ENCODE results near the gene RSPO1. TPM values are rescaled to one million over a fixed set of nuclear protein-coding genes. Genes with fewer than 3 reads are reported as not detected.

The RSPO1 gene
- total and polyA plus RNA-seq, 2 of the 13 experiments (the other 11 are each of a cell fraction or from before 2014, with no cell fraction given): not detected

DNA sequence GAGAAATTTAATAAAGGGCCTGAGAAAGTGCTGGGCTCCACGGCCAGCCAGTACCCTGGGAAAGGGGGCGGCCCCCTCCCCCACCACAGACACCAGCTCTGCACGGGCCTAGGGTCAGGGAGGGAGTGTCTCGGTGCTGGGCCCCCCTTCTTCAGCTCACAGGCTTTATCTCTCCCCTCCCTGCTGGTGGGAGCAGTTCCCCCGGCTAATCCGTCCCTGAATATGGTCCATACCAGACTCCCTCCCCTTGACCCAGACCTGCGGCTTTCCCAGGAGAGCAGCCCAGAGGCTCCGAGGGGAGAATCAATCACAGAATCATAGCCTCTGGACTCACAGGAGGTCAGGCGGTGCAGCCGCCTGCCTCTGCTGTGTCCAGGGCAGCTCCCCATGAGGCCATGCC is 26.0 kb upstream of the RSPO1 start:
- no TSS peak for BruUV-seq (replicated peaks)
- 2% methylated on average over 6 of the region's 10 CpGs for WGBS (ENCODE audit: low lambda C conversion rate)
- Histone ChIP-seq H3K36me3 (replicated peaks in 1 of 2; ENCODE audit: control insufficient read depth in 1 of 2, insufficient read depth in 2 of 2, low read length in 2 of 2) (no peaks in the 10 kb centered on the region), H3K4me3 (replicated peaks in 1 of 3; ENCODE audit: insufficient read depth in 1 of 3, low read depth in 2 of 3, low read length in 3 of 3) (no peak overlapping the region), H3K4me2 (ENCODE audit: low read depth, low read length) (no peak overlapping the region), H3K4me1 (ENCODE audit: insufficient read depth, low read length) (peaks cover 21% of the 10 kb centered on the region), H3K9ac (ENCODE audit: insufficient read depth, low read depth, low read length) (no peak overlapping the region), H4K20me1 (ENCODE audit: insufficient read depth, low read length) (no peaks in the 10 kb centered on the region), H3K27ac (ENCODE audit: extremely low read length, insufficient read depth, low read length) (no peak overlapping the region), H3K79me2 (ENCODE audit: insufficient read depth, low read length) (no peaks in the 10 kb centered on the region), H3K9me3 (ENCODE audit: low read length) (no peaks in the 10 kb centered on the region), H2AFZ (ENCODE audit: low read length) (no peak overlapping the region), H3K27me3 (ENCODE audit: control insufficient read depth in 1 of 2, insufficient read depth in 2 of 2, low read length in 2 of 2) (peaks cover 1 to 38% of the 10 kb centered on the region in 2 experiments; a peak in 4 of 5 replicates)
- intact Hi-C loops (cut with micrococcal nuclease; ENCODE audit: unreplicated experiment) (no loop called here), in situ Hi-C loops (cut with HindIII; ENCODE audit: extremely low pct_ligation_motif_present, low pct_unique_long_range_greater_than_20kb) (no loop called here)
- ATAC-seq (peak; percentile 20; the same call in 2 of the 3 replicates), FAIRE-seq (no peak), DNase-seq (ENCODE audit: low spot score) (no peak)
- TF ChIP-seq, protein P1, sequence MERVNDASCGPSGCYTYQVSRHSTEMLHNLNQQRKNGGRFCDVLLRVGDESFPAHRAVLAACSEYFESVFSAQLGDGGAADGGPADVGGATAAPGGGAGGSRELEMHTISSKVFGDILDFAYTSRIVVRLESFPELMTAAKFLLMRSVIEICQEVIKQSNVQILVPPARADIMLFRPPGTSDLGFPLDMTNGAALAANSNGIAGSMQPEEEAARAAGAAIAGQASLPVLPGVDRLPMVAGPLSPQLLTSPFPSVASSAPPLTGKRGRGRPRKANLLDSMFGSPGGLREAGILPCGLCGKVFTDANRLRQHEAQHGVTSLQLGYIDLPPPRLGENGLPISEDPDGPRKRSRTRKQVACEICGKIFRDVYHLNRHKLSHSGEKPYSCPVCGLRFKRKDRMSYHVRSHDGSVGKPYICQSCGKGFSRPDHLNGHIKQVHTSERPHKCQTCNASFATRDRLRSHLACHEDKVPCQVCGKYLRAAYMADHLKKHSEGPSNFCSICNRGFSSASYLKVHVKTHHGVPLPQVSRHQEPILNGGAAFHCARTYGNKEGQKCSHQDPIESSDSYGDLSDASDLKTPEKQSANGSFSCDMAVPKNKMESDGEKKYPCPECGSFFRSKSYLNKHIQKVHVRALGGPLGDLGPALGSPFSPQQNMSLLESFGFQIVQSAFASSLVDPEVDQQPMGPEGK (CRISPR knock-in tag; IDR thresholded peaks at IDR 0.05): no peak
- no peak for TF ChIP-seq RNF2 (conservative IDR thresholded peaks at IDR 0.05; ENCODE audit: low read depth)
- TF ChIP-seq, protein P2, sequence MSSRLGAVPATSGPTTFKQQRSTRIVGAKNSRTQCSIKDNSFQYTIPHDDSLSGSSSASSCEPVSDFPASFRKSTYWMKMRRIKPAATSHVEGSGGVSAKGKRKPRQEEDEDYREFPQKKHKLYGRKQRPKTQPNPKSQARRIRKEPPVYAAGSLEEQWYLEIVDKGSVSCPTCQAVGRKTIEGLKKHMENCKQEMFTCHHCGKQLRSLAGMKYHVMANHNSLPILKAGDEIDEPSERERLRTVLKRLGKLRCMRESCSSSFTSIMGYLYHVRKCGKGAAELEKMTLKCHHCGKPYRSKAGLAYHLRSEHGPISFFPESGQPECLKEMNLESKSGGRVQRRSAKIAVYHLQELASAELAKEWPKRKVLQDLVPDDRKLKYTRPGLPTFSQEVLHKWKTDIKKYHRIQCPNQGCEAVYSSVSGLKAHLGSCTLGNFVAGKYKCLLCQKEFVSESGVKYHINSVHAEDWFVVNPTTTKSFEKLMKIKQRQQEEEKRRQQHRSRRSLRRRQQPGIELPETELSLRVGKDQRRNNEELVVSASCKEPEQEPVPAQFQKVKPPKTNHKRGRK (CRISPR knock-in tag; IDR thresholded peaks at IDR 0.05): no peak
- no peak for TF ChIP-seq HMGA1 (CRISPR knock-in tag; conservative IDR thresholded peaks at IDR 0.05)
- TF ChIP-seq, protein P3, sequence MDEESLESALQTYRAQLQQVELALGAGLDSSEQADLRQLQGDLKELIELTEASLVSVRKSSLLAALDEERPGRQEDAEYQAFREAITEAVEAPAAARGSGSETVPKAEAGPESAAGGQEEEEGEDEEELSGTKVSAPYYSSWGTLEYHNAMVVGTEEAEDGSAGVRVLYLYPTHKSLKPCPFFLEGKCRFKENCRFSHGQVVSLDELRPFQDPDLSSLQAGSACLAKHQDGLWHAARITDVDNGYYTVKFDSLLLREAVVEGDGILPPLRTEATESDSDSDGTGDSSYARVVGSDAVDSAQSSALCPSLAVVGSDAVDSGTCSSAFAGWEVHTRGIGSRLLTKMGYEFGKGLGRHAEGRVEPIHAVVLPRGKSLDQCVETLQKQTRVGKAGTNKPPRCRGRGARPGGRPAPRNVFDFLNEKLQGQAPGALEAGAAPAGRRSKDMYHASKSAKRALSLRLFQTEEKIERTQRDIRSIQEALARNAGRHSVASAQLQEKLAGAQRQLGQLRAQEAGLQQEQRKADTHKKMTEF (CRISPR knock-in tag; IDR thresholded peaks at IDR 0.05): no peak
- no peak for TF ChIP-seq ZNF567 (CRISPR knock-in tag; IDR thresholded peaks at IDR 0.05; ENCODE audit: borderline replicate concordance)
- no peak for TF ChIP-seq HNRNPL (IDR thresholded peaks at IDR 0.05; ENCODE audit: low read depth, low read length)
- ChIA-PET POLR2A (no interaction called here), CTCF (ENCODE audit: low intra/inter-chr PET ratio, low total read pairs) (no interaction called here)
